GM23338 (cell line): Measurements from ENCODE around the gene MSL2. TPM values are rescaled to one million over a fixed set of nuclear protein-coding genes. Genes with fewer than 3 reads are reported as not detected.

Source experiments
- ATAC-seq: fragments of 200-7000 bp; cut with Tn5 transposase; 3 replicates; pipeline ENCODE4 v1.9.1; 2020
- DNase-seq: peaks from one replicate; pipeline ENCODE4 v3.0.0-alpha.2; 2015; ENCODE audit warnings: low spot score
- H2AFZ ChIP-seq: fragments of 200-600 bp; sonication (generic); 2 replicates; pipeline ENCODE4 v1.8.0; 2016; ENCODE audit warnings: antibody characterized with exemption, mild to moderate bottlenecking, moderate library complexity
- H3F3A ChIP-seq: fragments of 200-600 bp; sonication (generic); replicated peaks from 2 replicates; pipeline ENCODE4 v1.8.0; 2017; ENCODE audit warnings: antibody characterized with exemption, mixed run types, low read depth
- H3K27ac ChIP-seq: fragments of 200-600 bp; sonication (generic); 2 replicates; pipeline ENCODE4 v1.6.1; 2016; ENCODE audit warnings: low read depth
- H3K27me3 ChIP-seq: fragments of 200-600 bp; sonication (generic); 2 replicates; pipeline ENCODE4 v1.8.0; 2016; ENCODE audit warnings: mild to moderate bottlenecking, mixed run types, moderate library complexity; ENCODE audit not compliant: insufficient read depth
- H3K36me3 ChIP-seq: fragments of 200-600 bp; sonication (generic); 2 replicates; pipeline ENCODE4 v1.8.0; 2016; ENCODE audit warnings: mild to moderate bottlenecking; ENCODE audit not compliant: insufficient read depth
- H3K4me1 ChIP-seq: fragments of 200-600 bp; sonication (generic); 2 replicates; pipeline ENCODE4 v1.8.0; 2016; ENCODE audit warnings: mild to moderate bottlenecking, moderate library complexity; ENCODE audit not compliant: insufficient read depth
- H3K4me2 ChIP-seq: fragments of 200-600 bp; sonication (generic); 2 replicates; pipeline ENCODE4 v1.7.1; 2017; ENCODE audit warnings: mixed run types
- H3K4me3 ChIP-seq: fragments of 200-600 bp; sonication (generic); 2 replicates; pipeline ENCODE4 v1.6.1; 2016; ENCODE audit warnings: mixed run types
- H3K79me2 ChIP-seq: fragments of 200-600 bp; sonication (generic); replicated peaks from 2 replicates; pipeline ENCODE4 v1.8.0; 2017; ENCODE audit warnings: mild to moderate bottlenecking; ENCODE audit not compliant: insufficient read depth
- H3K9me2 ChIP-seq: fragments of 200-600 bp; sonication (generic); 2 replicates; pipeline ENCODE4 v1.8.0; 2017; ENCODE audit not compliant: insufficient read depth
- H4K20me1 ChIP-seq: fragments of 200-600 bp; sonication (generic); replicated peaks from 2 replicates; pipeline ENCODE4 v1.8.0; 2017; ENCODE audit warnings: mild to moderate bottlenecking; ENCODE audit not compliant: insufficient read depth
- H3K27ac Mint-ChIP-seq: 2 replicates; pipeline ENCODE4 v1.8.0; 2020; ENCODE audit warnings: inconsistent platforms, mild to moderate bottlenecking, moderate library complexity, mixed read lengths
- H3K27me3 Mint-ChIP-seq: 3 replicates; pipeline ENCODE4 v1.8.0; 2022; ENCODE audit warnings: low read depth, mild to moderate bottlenecking, moderate library complexity, mixed read lengths, inconsistent platforms; ENCODE audit not compliant: insufficient read depth, poor library complexity
- H3K36me3 Mint-ChIP-seq: 3 replicates; pipeline ENCODE4 v1.8.0; 2021; ENCODE audit warnings: low read depth, mild to moderate bottlenecking, inconsistent platforms, moderate library complexity, mixed read lengths
- H3K4me1 Mint-ChIP-seq: 3 replicates; pipeline ENCODE4 v1.8.0; 2020; ENCODE audit warnings: mild to moderate bottlenecking, inconsistent platforms, mixed read lengths
- H3K4me3 Mint-ChIP-seq: 3 replicates; pipeline ENCODE4 v1.8.0; 2021; ENCODE audit warnings: moderate library complexity, mild to moderate bottlenecking, inconsistent platforms, mixed read lengths
- H3K9me3 Mint-ChIP-seq: 3 replicates; pipeline ENCODE4 v1.8.0; 2020; ENCODE audit warnings: moderate library complexity, mild to moderate bottlenecking, inconsistent platforms, mixed read lengths
- CREB1 ChIP-seq: fragments of 250-450 bp; sonication (Bioruptor Pico); IDR thresholded peaks from 2 replicates; pipeline ENCODE4 v1.5.0; 2020; ENCODE audit warnings: low read depth, mild to moderate bottlenecking, moderate library complexity
- EZH2 ChIP-seq: fragments of 200-600 bp; sonication (generic); IDR thresholded peaks from one replicate; pipeline ENCODE4 v1.8.0; 2017; ENCODE audit warnings: antibody characterized with exemption, mild to moderate bottlenecking, low read depth; ENCODE audit not compliant: unreplicated experiment
- EZH2phosphoT487 ChIP-seq: fragments of 200-600 bp; sonication (generic); IDR thresholded peaks from one replicate; pipeline ENCODE4 v1.8.1; 2018; ENCODE audit warnings: antibody characterized with exemption; ENCODE audit not compliant: unreplicated experiment
- NANOG ChIP-seq: IDR thresholded peaks from 2 replicates; pipeline ENCODE4 v1.6.1; 2016; ENCODE audit warnings: antibody characterized with exemption, borderline replicate concordance
- POLR2AphosphoS5 ChIP-seq: IDR thresholded peaks from 2 replicates; pipeline ENCODE4 v1.6.1; 2016; ENCODE audit warnings: antibody characterized with exemption, low read depth
- STAT1 ChIP-seq: IDR thresholded peaks from one replicate; pipeline ENCODE4 v1.6.1; 2016; ENCODE audit warnings: antibody characterized with exemption; ENCODE audit not compliant: unreplicated experiment
- ZNF114 ChIP-seq: fragments of 250-450 bp; sonication (Bioruptor Pico); IDR thresholded peaks from 2 replicates; pipeline ENCODE4 v1.5.0; 2020; ENCODE audit warnings: mild to moderate bottlenecking, moderate library complexity
- ZNF331 ChIP-seq: fragments of 250-450 bp; sonication (Bioruptor Pico); IDR thresholded peaks from 2 replicates; pipeline ENCODE4 v1.5.0; 2020; ENCODE audit warnings: low read depth, mild to moderate bottlenecking, moderate library complexity
- polyA plus RNA-seq: library from polyadenylated mRNA; unstranded; fragments of >200 nt; fragmentation: Nextera tagmentation; extraction: Ambion mirVana; gene quantifications from 2 replicates; pipeline ENCODE4 v1.2.1, GENCODE V29; 2016
- total RNA-seq: library from RNA; depleted of rRNA; stranded (reverse); fragments of >200 nt; shearing (Covaris generic); gene quantifications from 2 replicates; pipeline ENCODE4 v1.2.3, GENCODE V29; 2014
- TF ChIP-seq, protein P1 (sequence below): IDR thresholded peaks from 2 replicates; pipeline ENCODE4 v1.6.1; 2016; ENCODE audit warnings: antibody characterized with exemption
- TF ChIP-seq, protein P2 (sequence below): IDR thresholded peaks from one replicate; pipeline ENCODE4 v1.6.1; 2018; ENCODE audit warnings: antibody characterized with exemption; ENCODE audit not compliant: unreplicated experiment

The MSL2 gene
- total and polyA plus RNA-seq, 2 experiments from 2014 or later: 7.5 to 50.6 TPM

DNA sequence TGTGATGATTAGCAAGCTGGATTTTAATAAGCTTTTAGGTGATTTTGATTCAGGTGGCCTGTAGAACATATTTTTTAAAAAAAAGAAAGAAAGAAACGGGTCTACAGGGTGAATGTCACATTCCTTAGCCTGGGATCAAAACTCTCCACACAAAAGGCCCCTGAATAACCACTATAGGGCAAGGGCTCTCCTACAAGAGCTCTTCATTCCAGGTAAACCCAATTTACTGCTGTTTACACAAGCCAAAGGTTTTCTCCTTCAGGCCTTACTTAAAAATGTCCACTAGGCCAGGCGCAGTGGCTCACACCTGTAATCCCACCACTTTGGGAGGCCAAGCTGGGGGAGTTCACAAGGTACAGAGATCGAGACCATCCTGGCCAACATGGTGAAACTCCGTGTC lies 8.3 kb downstream of the MSL2 start:
- H3K9me3 Mint-ChIP-seq: no peaks in the 10 kb centered on the region
- H3K36me3 Mint-ChIP-seq: peaks cover 7% of the 10 kb centered on the region; the same call in 1 of the 3 replicates
- Histone ChIP-seq H2AFZ (no peak overlapping the region), H4K20me1 (peaks cover 98% of the 10 kb centered on the region), H3K27ac (no peak overlapping the region), H3F3A (no peaks in the 10 kb centered on the region), H3K4me2 (peak overlapping the region; percentile 61), H3K4me1 (peaks cover 60% of the 10 kb centered on the region), H3K36me3 (no peaks in the 10 kb centered on the region), H3K9me2 (no peaks in the 10 kb centered on the region), H3K4me3 (no peak overlapping the region), H3K27me3 (no peaks in the 10 kb centered on the region), H3K79me2 (peaks cover 100% of the 10 kb centered on the region)
- DNase-seq: peak; percentile 20
- peaks cover 49% of the 10 kb centered on the region for H3K4me1 Mint-ChIP-seq
- ATAC-seq: peak; percentile 54
- H3K4me3 Mint-ChIP-seq: no peak overlapping the region
- H3K27me3 Mint-ChIP-seq: peaks cover 4% of the 10 kb centered on the region
- no peak for TF ChIP-seq EZH2
- TF ChIP-seq CREB1: no peak
- no peak for TF ChIP-seq EZH2phosphoT487
- no peak for TF ChIP-seq STAT1
- TF ChIP-seq POLR2AphosphoS5: no peak
- H3K27ac Mint-ChIP-seq: peak overlapping the region; percentile 44; the same call in 1 of the 2 replicates

DNA sequence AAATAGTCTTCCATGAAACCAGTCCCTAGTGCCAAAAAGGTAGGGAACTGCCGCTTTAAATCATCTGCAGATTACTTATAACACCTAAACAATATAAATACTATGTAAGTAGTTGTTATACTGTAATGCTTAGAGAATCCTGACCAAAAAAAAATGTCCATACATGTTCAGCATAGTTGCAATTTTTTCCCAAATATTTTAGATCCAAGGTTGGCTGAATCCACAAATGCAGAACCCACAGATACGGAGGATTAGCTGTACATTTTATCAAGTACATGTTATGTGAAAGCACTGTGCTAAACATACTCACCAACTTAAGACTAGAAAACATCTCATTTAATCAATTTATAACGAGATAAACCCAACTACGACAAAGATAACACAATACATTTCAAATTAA lies 9.3 kb downstream of the MSL2 start:
- ATAC-seq: no peak

GRCh38 chr3:136186344-136186743 lies 9.8 kb downstream of the MSL2 start:
- H3K4me2 ChIP-seq: no peak overlapping the region
- peaks cover 45% of the 10 kb centered on the region for H3K4me1 Mint-ChIP-seq
- H3K9me3 Mint-ChIP-seq: no peaks in the 10 kb centered on the region
- H3K36me3 ChIP-seq: no peaks in the 10 kb centered on the region
- peaks cover 53% of the 10 kb centered on the region for H3K4me1 ChIP-seq
- H3K4me3 ChIP-seq: no peak overlapping the region
- H3K27ac Mint-ChIP-seq: no peak overlapping the region
- peaks cover 100% of the 10 kb centered on the region for H3K79me2 ChIP-seq
- no peaks in the 10 kb centered on the region for H3F3A ChIP-seq
- no peaks in the 10 kb centered on the region for H3K27me3 ChIP-seq
- ATAC-seq: peak; percentile 23
- H3K9me2 ChIP-seq: no peaks in the 10 kb centered on the region
- H3K27ac ChIP-seq: no peak overlapping the region
- no peak overlapping the region for H3K4me3 Mint-ChIP-seq
- H2AFZ ChIP-seq: no peak overlapping the region
- peaks cover 7% of the 10 kb centered on the region for H3K27me3 Mint-ChIP-seq
- peaks cover 96% of the 10 kb centered on the region for H4K20me1 ChIP-seq
- H3K36me3 Mint-ChIP-seq: peaks cover 3% of the 10 kb centered on the region; the same call in 1 of the 3 replicates
- DNase-seq: peak; percentile 15
- TF ChIP-seq STAT1: no peak
- no peak for TF ChIP-seq EZH2
- no peak for TF ChIP-seq ZNF114 (CRISPR knock-in tag)
- TF ChIP-seq POLR2AphosphoS5: no peak
- TF ChIP-seq, protein P1, sequence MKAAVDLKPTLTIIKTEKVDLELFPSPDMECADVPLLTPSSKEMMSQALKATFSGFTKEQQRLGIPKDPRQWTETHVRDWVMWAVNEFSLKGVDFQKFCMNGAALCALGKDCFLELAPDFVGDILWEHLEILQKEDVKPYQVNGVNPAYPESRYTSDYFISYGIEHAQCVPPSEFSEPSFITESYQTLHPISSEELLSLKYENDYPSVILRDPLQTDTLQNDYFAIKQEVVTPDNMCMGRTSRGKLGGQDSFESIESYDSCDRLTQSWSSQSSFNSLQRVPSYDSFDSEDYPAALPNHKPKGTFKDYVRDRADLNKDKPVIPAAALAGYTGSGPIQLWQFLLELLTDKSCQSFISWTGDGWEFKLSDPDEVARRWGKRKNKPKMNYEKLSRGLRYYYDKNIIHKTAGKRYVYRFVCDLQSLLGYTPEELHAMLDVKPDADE: no peak
- no peak for TF ChIP-seq ZNF331 (CRISPR knock-in tag)
- TF ChIP-seq, protein P2, sequence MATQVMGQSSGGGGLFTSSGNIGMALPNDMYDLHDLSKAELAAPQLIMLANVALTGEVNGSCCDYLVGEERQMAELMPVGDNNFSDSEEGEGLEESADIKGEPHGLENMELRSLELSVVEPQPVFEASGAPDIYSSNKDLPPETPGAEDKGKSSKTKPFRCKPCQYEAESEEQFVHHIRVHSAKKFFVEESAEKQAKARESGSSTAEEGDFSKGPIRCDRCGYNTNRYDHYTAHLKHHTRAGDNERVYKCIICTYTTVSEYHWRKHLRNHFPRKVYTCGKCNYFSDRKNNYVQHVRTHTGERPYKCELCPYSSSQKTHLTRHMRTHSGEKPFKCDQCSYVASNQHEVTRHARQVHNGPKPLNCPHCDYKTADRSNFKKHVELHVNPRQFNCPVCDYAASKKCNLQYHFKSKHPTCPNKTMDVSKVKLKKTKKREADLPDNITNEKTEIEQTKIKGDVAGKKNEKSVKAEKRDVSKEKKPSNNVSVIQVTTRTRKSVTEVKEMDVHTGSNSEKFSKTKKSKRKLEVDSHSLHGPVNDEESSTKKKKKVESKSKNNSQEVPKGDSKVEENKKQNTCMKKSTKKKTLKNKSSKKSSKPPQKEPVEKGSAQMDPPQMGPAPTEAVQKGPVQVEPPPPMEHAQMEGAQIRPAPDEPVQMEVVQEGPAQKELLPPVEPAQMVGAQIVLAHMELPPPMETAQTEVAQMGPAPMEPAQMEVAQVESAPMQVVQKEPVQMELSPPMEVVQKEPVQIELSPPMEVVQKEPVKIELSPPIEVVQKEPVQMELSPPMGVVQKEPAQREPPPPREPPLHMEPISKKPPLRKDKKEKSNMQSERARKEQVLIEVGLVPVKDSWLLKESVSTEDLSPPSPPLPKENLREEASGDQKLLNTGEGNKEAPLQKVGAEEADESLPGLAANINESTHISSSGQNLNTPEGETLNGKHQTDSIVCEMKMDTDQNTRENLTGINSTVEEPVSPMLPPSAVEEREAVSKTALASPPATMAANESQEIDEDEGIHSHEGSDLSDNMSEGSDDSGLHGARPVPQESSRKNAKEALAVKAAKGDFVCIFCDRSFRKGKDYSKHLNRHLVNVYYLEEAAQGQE: no peak
- TF ChIP-seq EZH2phosphoT487: no peak

More for the DNA sequence above, 9.3 kb downstream of the MSL2 start:
- H3K4me1 Mint-ChIP-seq: peaks cover 49% of the 10 kb centered on the region
- no peak overlapping the region for H3K27ac ChIP-seq
- no peak overlapping the region for H3K27ac Mint-ChIP-seq
- H3K4me2 ChIP-seq: no peak overlapping the region
- H3F3A ChIP-seq: no peaks in the 10 kb centered on the region
- H3K27me3 ChIP-seq: no peaks in the 10 kb centered on the region
- no peaks in the 10 kb centered on the region for H3K36me3 ChIP-seq
- peaks cover 7% of the 10 kb centered on the region; the same call in 1 of the 3 replicates for H3K36me3 Mint-ChIP-seq
- DNase-seq: no peak
- peaks cover 7% of the 10 kb centered on the region for H3K27me3 Mint-ChIP-seq
- H3K4me3 ChIP-seq: no peak overlapping the region
- no peak overlapping the region for H2AFZ ChIP-seq
- H3K4me1 ChIP-seq: peaks cover 58% of the 10 kb centered on the region
- H3K79me2 ChIP-seq: peaks cover 100% of the 10 kb centered on the region
- TF ChIP-seq CREB1 (no peak), NANOG (no peak)
- TF ChIP-seq, protein P1: no peak
- no peak overlapping the region for H3K4me3 Mint-ChIP-seq
- H4K20me1 ChIP-seq: peaks cover 97% of the 10 kb centered on the region
- no peaks in the 10 kb centered on the region for H3K9me3 Mint-ChIP-seq
- no peaks in the 10 kb centered on the region for H3K9me2 ChIP-seq
